ENCODE data around the gene CTNNA1.

The CTNNA1 gene

GRCh38 chr5:138952962-138953361, 199.7 kb downstream of the CTNNA1 start:
- TF ChIP-seq, protein P1, sequence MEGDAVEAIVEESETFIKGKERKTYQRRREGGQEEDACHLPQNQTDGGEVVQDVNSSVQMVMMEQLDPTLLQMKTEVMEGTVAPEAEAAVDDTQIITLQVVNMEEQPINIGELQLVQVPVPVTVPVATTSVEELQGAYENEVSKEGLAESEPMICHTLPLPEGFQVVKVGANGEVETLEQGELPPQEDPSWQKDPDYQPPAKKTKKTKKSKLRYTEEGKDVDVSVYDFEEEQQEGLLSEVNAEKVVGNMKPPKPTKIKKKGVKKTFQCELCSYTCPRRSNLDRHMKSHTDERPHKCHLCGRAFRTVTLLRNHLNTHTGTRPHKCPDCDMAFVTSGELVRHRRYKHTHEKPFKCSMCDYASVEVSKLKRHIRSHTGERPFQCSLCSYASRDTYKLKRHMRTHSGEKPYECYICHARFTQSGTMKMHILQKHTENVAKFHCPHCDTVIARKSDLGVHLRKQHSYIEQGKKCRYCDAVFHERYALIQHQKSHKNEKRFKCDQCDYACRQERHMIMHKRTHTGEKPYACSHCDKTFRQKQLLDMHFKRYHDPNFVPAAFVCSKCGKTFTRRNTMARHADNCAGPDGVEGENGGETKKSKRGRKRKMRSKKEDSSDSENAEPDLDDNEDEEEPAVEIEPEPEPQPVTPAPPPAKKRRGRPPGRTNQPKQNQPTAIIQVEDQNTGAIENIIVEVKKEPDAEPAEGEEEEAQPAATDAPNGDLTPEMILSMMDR (IDR thresholded peaks at IDR 0.05; ENCODE audit: low read depth, low read length, missing control alignments): no peak
- Histone ChIP-seq H3K27ac (no peak overlapping the region), H3K36me3 (replicated peaks) (no peaks in the 10 kb centered on the region), H3K4me3 (ENCODE audit: low read depth, low read length) (no peak overlapping the region), H3K27me3 (replicated peaks) (no peaks in the 10 kb centered on the region)
- in situ Hi-C loops (cut with HindIII; ENCODE audit: low pct_ligation_motif_present, low sequenced_read_pairs): no loop called here
- no peak for DNase-seq

GRCh38 chr5:138953387-138954256, 200.4 kb downstream of the CTNNA1 start:
- DNase-seq: peak; percentile 52
- TF ChIP-seq, protein P1 (IDR thresholded peaks at IDR 0.05; ENCODE audit: low read depth, low read length, missing control alignments): no peak
- Histone ChIP-seq H3K27ac (no peak overlapping the region), H3K27me3 (replicated peaks) (no peaks in the 10 kb centered on the region), H3K36me3 (replicated peaks) (no peaks in the 10 kb centered on the region), H3K4me3 (ENCODE audit: low read depth, low read length) (no peak overlapping the region)
- in situ Hi-C loops (cut with HindIII; ENCODE audit: low pct_ligation_motif_present, low sequenced_read_pairs): no loop called here

- Histone ChIP-seq H3K27me3 (replicated peaks) (no peaks in the 10 kb centered on the region), H3K4me3 (ENCODE audit: low read depth, low read length) (no peak overlapping the region), H3K27ac (no peak overlapping the region), H3K36me3 (replicated peaks) (no peaks in the 10 kb centered on the region)
- DNase-seq: no peak
- in situ Hi-C loops (cut with HindIII; ENCODE audit: low pct_ligation_motif_present, low sequenced_read_pairs): no loop called here
- TF ChIP-seq, protein P1 (IDR thresholded peaks at IDR 0.05; ENCODE audit: low read depth, low read length, missing control alignments): no peak
Measured at GRCh38 chr5:138954257-138955012, 201.2 kb downstream of the CTNNA1 start.

DNA sequence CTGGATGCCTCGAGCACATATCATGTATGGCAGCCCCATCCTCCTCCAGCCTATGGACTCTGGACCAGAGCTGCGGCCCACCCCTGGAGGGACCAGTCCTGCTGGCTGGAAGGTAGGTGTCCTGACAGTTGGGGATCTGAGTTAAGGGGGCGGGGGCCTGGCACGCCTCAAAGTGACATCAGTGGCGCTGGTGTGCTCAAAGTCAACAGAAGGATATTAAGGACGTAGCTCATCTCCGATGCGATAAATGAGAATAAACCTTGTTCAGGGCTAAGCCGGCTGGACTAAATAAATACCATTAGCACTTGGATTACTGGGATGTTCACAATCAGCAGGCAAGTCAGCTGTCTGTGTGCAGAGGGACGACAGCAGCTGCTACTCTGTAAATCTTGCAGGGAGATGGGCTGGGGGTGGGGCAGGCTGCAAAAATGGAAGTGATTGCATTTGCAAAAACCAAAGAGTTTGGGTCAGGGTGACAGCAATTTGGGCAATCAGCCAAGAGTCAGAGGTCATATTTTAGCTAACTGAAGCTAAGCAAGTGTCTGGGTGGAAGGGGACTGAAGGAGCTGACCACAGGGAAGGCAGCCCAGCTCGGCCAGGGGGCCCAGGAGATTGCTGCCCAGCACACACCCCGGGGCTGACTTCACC, 201.9 kb downstream of the CTNNA1 start:
- H3K27me3 ChIP-seq (replicated peaks): no peaks in the 10 kb centered on the region
- H3K4me3 ChIP-seq (ENCODE audit: low read depth, low read length): no peak overlapping the region
- TF ChIP-seq, protein P1 (IDR thresholded peaks at IDR 0.05; ENCODE audit: low read depth, low read length, missing control alignments): no peak
- DNase-seq: no peak
- in situ Hi-C loops (cut with HindIII; ENCODE audit: low pct_ligation_motif_present, low sequenced_read_pairs): no loop called here
- H3K36me3 ChIP-seq (replicated peaks): no peaks in the 10 kb centered on the region
- no peak overlapping the region for H3K27ac ChIP-seq

DNA sequence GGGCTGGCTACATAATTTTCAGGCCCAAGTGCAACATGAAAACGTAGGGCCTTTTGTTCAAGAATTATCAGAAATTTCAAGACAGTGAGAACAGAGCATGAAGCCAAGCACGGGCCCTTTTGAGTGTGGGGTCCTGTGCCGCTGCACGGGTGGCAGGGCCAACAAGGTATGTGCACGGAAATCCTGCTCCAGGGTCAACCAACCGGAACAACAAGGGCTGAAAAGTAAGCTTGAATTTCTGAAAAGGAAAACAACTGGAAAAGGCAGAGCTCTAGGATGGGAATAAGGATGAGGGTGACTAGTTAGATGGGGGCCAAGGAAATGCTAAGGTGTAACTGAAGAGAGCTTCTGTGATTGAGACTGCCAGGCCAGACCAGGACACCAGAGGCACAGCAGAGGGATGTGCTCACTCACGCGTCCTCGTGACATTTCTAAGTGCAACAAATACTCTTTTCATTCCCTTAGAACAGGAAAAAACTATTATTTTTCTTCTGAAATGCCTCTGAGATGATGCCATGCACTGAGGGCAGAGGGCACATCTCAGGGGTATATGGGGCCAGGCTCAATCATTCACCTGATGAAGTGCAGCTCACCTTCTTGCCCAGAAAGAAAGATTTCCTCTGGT, 202.6 kb downstream of the CTNNA1 start:
- Histone ChIP-seq H3K36me3 (replicated peaks) (no peaks in the 10 kb centered on the region), H3K27ac (no peak overlapping the region), H3K27me3 (replicated peaks) (no peaks in the 10 kb centered on the region), H3K4me3 (ENCODE audit: low read depth, low read length) (no peak overlapping the region)
- in situ Hi-C loops (cut with HindIII; ENCODE audit: low pct_ligation_motif_present, low sequenced_read_pairs): no loop called here
- TF ChIP-seq, protein P1 (IDR thresholded peaks at IDR 0.05; ENCODE audit: low read depth, low read length, missing control alignments): no peak
- no peak for DNase-seq

Measured in brain microvascular endothelial cell (primary cell).